ENCODE measurements around the gene DBT.

DBT gene

DNA sequence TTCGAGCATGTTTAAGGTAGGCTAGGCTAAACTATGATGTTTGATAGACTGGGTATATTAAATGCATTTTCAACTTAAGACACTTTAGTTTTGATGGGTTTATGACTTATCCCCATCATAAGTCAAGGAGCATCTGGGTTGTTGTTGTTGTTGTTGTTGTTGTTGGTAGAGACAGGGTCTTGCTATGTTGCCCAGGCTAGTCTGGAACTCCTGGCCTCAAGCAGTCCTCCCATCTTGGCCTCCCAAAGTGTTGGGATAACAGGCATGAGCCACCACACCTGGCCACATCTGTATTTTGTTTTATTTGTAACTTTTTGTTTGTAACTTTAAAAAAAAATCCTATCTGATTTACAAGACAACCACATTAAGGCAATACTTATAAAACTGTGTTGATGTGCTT is 17.5 kb downstream of the DBT start:
- no peak for DNase-seq (ENCODE audit: low read depth)
- H3K4me3 ChIP-seq (ENCODE audit: low read length): no peak overlapping the region
- TF ChIP-seq, protein P1, sequence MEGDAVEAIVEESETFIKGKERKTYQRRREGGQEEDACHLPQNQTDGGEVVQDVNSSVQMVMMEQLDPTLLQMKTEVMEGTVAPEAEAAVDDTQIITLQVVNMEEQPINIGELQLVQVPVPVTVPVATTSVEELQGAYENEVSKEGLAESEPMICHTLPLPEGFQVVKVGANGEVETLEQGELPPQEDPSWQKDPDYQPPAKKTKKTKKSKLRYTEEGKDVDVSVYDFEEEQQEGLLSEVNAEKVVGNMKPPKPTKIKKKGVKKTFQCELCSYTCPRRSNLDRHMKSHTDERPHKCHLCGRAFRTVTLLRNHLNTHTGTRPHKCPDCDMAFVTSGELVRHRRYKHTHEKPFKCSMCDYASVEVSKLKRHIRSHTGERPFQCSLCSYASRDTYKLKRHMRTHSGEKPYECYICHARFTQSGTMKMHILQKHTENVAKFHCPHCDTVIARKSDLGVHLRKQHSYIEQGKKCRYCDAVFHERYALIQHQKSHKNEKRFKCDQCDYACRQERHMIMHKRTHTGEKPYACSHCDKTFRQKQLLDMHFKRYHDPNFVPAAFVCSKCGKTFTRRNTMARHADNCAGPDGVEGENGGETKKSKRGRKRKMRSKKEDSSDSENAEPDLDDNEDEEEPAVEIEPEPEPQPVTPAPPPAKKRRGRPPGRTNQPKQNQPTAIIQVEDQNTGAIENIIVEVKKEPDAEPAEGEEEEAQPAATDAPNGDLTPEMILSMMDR (conservative IDR thresholded peaks at IDR 0.05; ENCODE audit: low read depth, low read length): no peak

DNA sequence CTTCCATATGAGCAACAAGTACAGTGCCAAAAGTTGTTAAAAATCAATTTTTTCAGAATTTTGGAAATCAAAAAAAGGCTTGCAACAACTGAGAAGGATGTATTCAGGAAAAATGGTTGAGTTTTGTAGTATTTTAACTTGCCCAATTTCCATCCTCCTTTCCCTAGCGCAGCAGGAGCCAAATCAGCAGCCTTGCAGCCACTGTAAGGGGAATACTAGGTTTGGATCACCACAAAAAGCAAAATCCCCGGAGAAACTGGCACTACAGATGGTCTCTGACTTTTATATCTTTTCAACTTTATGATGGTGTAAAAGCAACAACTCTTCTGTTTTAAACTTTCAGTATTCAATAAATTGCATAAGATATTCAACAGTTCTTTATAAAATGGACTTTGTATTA is 17.9 kb downstream of the DBT start:
- TF ChIP-seq, protein P1 (conservative IDR thresholded peaks at IDR 0.05; ENCODE audit: low read depth, low read length): no peak
- no peak overlapping the region for H3K4me3 ChIP-seq (ENCODE audit: low read length)
- DNase-seq (ENCODE audit: low read depth): no peak

DNA sequence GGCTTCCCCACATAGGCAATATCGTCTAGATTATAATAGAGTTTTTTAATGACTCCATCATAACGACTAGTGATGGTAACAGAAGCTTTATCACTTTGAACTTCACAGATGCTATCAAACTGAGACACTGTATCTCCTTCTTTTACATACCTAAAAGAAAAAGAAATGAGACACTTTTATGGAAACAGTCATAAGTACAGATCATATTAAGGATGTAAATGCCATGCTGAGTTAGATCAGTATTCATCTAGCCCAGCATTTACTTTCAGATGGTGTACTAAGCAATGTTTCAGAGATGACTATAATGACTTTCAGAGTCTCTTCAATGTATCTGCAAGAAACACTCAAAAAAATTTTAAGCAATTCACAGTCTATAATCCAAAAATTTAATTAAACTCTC is 18.9 kb downstream of the DBT start:
- no peak for DNase-seq (ENCODE audit: low read depth)
- no peak overlapping the region for H3K4me3 ChIP-seq (ENCODE audit: low read length)
- TF ChIP-seq, protein P1 (conservative IDR thresholded peaks at IDR 0.05; ENCODE audit: low read depth, low read length): no peak

DNA sequence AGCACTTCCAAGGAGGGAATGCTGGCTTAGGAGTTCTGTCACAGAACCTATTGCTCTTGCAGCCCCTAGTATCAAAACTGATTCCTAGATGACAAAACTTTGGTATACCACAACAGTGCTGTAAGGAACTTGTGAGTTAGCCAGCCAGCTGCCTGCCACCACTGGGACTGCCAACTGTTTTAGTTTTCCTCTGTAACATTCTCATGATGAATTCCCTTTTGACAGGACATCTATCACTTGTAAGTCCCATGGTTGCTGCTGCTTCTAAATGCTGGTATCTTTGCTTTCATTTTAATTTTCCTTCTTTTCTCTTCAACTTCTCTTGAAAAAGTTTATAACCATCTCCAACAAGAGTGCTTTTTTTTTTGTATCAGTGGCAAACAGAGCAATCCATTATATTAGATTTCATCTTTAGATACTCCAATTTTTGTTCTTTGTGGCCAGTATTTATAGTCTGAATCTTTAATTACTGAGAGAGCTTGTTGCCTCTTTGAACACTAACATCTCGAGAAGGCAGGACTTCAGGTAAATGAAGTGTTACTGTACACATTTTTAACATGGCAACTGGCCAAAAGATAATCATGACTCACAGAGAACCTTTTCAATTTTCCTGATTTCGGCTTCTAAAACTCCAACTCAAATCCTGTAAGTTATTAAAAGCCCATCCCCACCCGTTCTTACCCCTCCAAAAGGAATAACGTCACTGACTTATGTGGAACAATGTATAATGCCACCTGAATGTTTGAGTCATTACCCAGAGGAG is 19.8 kb downstream of the DBT start:
- no peak for DNase-seq (ENCODE audit: low read depth)
- TF ChIP-seq, protein P1 (conservative IDR thresholded peaks at IDR 0.05; ENCODE audit: low read depth, low read length): no peak
- H3K4me3 ChIP-seq (ENCODE audit: low read length): no peak overlapping the region

DNA sequence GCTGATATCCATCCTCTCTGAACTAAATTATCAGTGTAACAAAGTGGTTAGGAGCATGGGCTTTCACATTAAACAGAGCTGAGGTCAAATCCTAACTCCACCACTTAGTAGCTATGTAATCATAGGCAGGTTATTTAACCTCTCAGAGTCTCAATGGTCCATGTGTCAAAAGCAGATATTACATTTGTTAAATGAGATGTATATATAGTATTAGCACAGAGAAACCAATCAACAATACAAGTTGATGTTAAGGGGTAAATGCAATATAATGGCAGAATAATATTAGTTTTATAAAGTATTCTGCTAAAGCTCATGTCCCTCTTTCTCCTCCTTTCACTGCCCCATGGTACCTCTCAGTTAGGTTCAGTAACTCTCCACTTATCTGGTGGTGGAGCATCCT is 27.2 kb downstream of the DBT start:
- TF ChIP-seq, protein P1 (conservative IDR thresholded peaks at IDR 0.05; ENCODE audit: low read depth, low read length): no peak
- no peak overlapping the region for H3K4me3 ChIP-seq (ENCODE audit: low read length)
- DNase-seq (ENCODE audit: low read depth): no peak

DNA sequence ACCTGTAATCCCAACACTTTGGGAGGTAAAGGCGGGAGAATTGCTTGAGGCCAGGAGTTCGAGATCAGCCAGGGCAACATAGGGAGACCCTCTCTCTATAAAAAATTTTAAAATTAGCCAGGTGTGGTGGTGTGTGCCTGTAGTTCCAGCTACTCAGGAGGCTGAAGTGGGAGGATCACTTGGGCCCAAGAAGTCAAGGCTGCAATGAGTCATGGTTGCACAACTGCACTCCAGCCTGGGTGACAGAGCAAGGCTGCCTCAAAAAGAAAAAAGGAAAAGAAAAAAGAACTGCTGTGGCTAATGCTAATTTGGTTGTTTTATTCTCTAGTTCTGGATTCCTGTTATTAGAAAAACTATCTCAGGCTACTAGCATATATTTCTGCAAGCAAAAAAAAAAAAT is 29.8 kb downstream of the DBT start:
- no peak overlapping the region for H3K4me3 ChIP-seq (ENCODE audit: low read length)
- DNase-seq (ENCODE audit: low read depth): no peak
- TF ChIP-seq, protein P1 (conservative IDR thresholded peaks at IDR 0.05; ENCODE audit: low read depth, low read length): no peak

DNA sequence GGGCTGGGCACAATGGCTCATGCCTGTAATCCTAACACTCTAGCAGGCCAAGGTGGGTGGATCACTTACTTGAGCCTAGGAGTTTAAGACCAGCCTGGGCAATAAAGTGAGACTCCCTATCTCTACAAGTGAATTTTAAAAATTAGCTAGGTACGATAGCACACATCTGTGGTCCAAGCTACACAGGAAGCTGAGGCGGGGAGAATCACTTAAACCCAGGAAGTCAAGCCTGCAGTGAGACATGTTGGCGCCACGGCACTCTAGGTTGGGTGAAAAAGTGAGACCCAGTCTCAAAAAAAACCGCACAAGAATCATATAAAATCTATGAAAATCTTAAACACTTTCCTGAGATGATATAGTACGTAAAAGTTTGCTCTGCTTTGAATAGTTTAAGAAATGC is 30.2 kb downstream of the DBT start:
- DNase-seq (ENCODE audit: low read depth): no peak
- H3K4me3 ChIP-seq (ENCODE audit: low read length): no peak overlapping the region
- TF ChIP-seq, protein P1 (conservative IDR thresholded peaks at IDR 0.05; ENCODE audit: low read depth, low read length): no peak
